A549 (cell line): Measurements from ENCODE around the gene GRK6.

ENCODE experiments used
- BHLHE40 ChIP-seq: IDR thresholded peaks from 2 replicates; pipeline ENCODE4 v1.6.1; 2012; ENCODE audit warnings: low read depth, low read length, inconsistent platforms
- CEBPB ChIP-seq, 2 experiments: fragments of >200 bp in 1 of 2; sonication (Bioruptor Twin) in 1 of 2; formaldehyde crosslinking in 1 of 2; IDR thresholded peaks; 2 replicates each; pipeline ENCODE4 v1.6.1; 2012 to 2016
- EP300 ChIP-seq, 2 experiments: fragments of >200 bp; sonication (Bioruptor Twin); formaldehyde crosslinking; IDR thresholded peaks; 2 replicates in 1 of 2; 3 replicates in 1 of 2; pipeline ENCODE4 v1.6.1; 2016 to 2017
- ESRRA ChIP-seq: fragments of 150-350 bp; IDR thresholded peaks from 2 replicates; pipeline ENCODE4 v1.6.1; 2014; ENCODE audit warnings: mild to moderate bottlenecking, low read length, borderline replicate concordance
- POLR2A ChIP-seq: IDR thresholded peaks from 2 replicates; pipeline ENCODE4 v1.6.1; 2012; ENCODE audit warnings: mild to moderate bottlenecking, low read length
- RAD21 ChIP-seq, 2 experiments: fragments of >200 bp in 1 of 2; sonication (Bioruptor Twin) in 1 of 2; formaldehyde crosslinking in 1 of 2; IDR thresholded peaks in 1 of 2; conservative IDR thresholded peaks in 1 of 2; 2 replicates in 1 of 2; 3 replicates in 1 of 2; pipeline ENCODE4 v1.6.1; 2012 to 2018; ENCODE audit warnings: inconsistent platforms in 1 of 2
- SMC3 ChIP-seq: fragments of >200 bp; sonication (Bioruptor Twin); formaldehyde crosslinking; IDR thresholded peaks from 3 replicates; pipeline ENCODE4 v1.6.1; 2018; ENCODE audit warnings: inconsistent platforms
- ZFP36 ChIP-seq: fragments of 450-650 bp; IDR thresholded peaks from 2 replicates; pipeline ENCODE4 v1.6.1; 2014; ENCODE audit warnings: borderline replicate concordance; ENCODE audit not compliant: partially characterized antibody
- TF ChIP-seq, protein P1 (sequence below): fragments of >200 bp; sonication (Bioruptor Twin); formaldehyde crosslinking; IDR thresholded peaks from 3 replicates; pipeline ENCODE4 v1.5.1; 2016

DNA sequence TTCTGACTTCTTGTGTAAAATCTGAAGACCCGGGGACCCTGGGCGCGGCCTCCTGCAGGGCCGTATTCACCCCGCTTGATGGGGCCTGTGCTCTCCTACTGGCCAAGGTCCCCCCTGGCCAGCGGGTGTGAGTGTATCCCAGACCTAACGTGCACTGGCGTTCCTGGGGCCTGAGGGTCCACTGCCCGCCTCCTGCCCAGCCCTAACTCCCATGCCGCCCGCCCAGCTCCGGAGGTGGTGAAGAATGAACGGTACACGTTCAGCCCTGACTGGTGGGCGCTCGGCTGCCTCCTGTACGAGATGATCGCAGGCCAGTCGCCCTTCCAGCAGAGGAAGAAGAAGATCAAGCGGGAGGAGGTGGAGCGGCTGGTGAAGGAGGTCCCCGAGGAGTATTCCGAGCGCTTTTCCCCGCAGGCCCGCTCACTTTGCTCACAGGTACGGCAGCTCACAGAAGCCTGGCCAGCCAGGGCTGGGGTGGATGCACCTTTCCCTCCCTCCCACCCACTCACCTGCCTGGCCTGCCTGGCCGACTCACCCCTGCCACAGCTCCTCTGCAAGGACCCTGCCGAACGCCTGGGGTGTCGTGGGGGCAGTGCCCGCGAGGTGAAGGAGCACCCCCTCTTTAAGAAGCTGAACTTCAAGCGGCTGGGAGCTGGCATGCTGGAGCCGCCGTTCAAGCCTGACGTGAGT, 9.5 kb downstream of the GRK6 start:
- TF ChIP-seq POLR2A, result no peak
- TF ChIP-seq CEBPB (IDR thresholded peaks at IDR 0.05), result no peak
- no peak for TF ChIP-seq RAD21 (conservative IDR thresholded peaks at IDR 0.05 in 1 of 2, IDR thresholded peaks at IDR 0.05 in 1 of 2)
- TF ChIP-seq BHLHE40, result no peak
- no peak for TF ChIP-seq ZFP36
- no peak for TF ChIP-seq ESRRA
- no peak for TF ChIP-seq EP300 (IDR thresholded peaks at IDR 0.05)
- TF ChIP-seq, protein P1, sequence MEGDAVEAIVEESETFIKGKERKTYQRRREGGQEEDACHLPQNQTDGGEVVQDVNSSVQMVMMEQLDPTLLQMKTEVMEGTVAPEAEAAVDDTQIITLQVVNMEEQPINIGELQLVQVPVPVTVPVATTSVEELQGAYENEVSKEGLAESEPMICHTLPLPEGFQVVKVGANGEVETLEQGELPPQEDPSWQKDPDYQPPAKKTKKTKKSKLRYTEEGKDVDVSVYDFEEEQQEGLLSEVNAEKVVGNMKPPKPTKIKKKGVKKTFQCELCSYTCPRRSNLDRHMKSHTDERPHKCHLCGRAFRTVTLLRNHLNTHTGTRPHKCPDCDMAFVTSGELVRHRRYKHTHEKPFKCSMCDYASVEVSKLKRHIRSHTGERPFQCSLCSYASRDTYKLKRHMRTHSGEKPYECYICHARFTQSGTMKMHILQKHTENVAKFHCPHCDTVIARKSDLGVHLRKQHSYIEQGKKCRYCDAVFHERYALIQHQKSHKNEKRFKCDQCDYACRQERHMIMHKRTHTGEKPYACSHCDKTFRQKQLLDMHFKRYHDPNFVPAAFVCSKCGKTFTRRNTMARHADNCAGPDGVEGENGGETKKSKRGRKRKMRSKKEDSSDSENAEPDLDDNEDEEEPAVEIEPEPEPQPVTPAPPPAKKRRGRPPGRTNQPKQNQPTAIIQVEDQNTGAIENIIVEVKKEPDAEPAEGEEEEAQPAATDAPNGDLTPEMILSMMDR, result no peak
- TF ChIP-seq SMC3, result no peak
